Testis (tissue), 2 donors: Measurements from ENCODE around the gene MRPL18.

Experiments
- CTCF ChIP-seq, 3 experiments: fragments of 450-650 bp in 2 of 3; fragments of 200-600 bp in 1 of 3; sonication (generic) in 1 of 3; IDR thresholded peaks; one replicate each; pipeline ENCODE4 v1.5.1; 2016 to 2019; ENCODE audit warnings: antibody characterized with exemption in 3 of 3, mild to moderate bottlenecking in 2 of 3, moderate library complexity in 1 of 3
- POLR2A ChIP-seq: fragments of 450-650 bp; IDR thresholded peaks from one replicate; pipeline ENCODE4 v1.6.1; 2017; ENCODE audit warnings: antibody characterized with exemption, mild to moderate bottlenecking, moderate library complexity

DNA sequence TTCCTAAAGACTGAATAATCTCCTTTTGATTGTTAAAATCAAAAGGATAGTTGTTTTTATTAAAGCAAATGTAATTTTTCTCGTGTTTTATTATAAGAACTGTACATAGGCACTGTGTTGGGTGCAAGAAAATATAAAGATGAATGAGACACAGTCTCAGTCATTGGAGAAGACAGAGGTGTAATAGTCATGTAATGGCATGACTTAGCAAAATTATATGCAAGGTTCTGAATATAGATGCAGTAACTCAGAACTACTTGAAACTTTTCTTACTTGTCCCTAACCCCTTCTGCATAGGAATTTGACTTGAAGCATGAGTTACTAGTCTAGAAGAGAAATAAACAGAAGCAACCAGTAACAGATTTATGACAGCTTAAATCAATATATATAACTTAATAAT, 48.1 kb upstream of the MRPL18 start:
- TF ChIP-seq CTCF (IDR thresholded peaks at IDR 0.05): no peak
- TF ChIP-seq POLR2A: no peak
